ENCODE data around the gene EIF1AX. TPM values are rescaled to one million over a fixed set of nuclear protein-coding genes. Genes with fewer than 3 reads are reported as not detected.

Gene EIF1AX
- total RNA-seq, 1 experiment from 2014 or later, result 67.6 TPM

GRCh38 chrX:20173856-20174255 lies 32.2 kb upstream of the EIF1AX start:
- Histone ChIP-seq H3K9me3 (ENCODE audit: control insufficient read depth, insufficient read depth, low read depth, low read length) (no peaks in the 10 kb centered on the region), H3K27me3 (ENCODE audit: control insufficient read depth, insufficient read depth, low read length) (no peaks in the 10 kb centered on the region), H3K4me3 (ENCODE audit: low read depth in 2 of 2, low read length in 2 of 2) (no peak overlapping the region), H3K27ac (ENCODE audit: low read length) (no peak overlapping the region), H3K36me3 (ENCODE audit: control insufficient read depth, insufficient read depth, low read length) (peaks cover 3% of the 10 kb centered on the region), H3K4me1 (ENCODE audit: control insufficient read depth, insufficient read depth, low read length) (no peaks in the 10 kb centered on the region)
- intact Hi-C loops (cut with micrococcal nuclease; ENCODE audit: unreplicated experiment) (no loop called here), in situ Hi-C loops (cut with HindIII; ENCODE audit: low pct_unique_long_range_greater_than_20kb, low sequenced_read_pairs) (no loop called here)
- BruUV-seq (replicated peaks), result no TSS peak
- TF ChIP-seq, protein P1, sequence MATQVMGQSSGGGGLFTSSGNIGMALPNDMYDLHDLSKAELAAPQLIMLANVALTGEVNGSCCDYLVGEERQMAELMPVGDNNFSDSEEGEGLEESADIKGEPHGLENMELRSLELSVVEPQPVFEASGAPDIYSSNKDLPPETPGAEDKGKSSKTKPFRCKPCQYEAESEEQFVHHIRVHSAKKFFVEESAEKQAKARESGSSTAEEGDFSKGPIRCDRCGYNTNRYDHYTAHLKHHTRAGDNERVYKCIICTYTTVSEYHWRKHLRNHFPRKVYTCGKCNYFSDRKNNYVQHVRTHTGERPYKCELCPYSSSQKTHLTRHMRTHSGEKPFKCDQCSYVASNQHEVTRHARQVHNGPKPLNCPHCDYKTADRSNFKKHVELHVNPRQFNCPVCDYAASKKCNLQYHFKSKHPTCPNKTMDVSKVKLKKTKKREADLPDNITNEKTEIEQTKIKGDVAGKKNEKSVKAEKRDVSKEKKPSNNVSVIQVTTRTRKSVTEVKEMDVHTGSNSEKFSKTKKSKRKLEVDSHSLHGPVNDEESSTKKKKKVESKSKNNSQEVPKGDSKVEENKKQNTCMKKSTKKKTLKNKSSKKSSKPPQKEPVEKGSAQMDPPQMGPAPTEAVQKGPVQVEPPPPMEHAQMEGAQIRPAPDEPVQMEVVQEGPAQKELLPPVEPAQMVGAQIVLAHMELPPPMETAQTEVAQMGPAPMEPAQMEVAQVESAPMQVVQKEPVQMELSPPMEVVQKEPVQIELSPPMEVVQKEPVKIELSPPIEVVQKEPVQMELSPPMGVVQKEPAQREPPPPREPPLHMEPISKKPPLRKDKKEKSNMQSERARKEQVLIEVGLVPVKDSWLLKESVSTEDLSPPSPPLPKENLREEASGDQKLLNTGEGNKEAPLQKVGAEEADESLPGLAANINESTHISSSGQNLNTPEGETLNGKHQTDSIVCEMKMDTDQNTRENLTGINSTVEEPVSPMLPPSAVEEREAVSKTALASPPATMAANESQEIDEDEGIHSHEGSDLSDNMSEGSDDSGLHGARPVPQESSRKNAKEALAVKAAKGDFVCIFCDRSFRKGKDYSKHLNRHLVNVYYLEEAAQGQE (IDR thresholded peaks at IDR 0.05; ENCODE audit: insufficient read depth in 1 of 2, low read depth in 2 of 2, low read length in 1 of 2), result no peak
- TF ChIP-seq POLR2AphosphoS5 (IDR thresholded peaks at IDR 0.05; ENCODE audit: low read depth, low read length) (no peak), TCF7L2 (IDR thresholded peaks at IDR 0.05; ENCODE audit: low read depth, low read length) (no peak), SIN3A (IDR thresholded peaks at IDR 0.05; ENCODE audit: borderline replicate concordance, insufficient read depth, low read depth, low read length) (no peak)
- TF ChIP-seq, protein P2, sequence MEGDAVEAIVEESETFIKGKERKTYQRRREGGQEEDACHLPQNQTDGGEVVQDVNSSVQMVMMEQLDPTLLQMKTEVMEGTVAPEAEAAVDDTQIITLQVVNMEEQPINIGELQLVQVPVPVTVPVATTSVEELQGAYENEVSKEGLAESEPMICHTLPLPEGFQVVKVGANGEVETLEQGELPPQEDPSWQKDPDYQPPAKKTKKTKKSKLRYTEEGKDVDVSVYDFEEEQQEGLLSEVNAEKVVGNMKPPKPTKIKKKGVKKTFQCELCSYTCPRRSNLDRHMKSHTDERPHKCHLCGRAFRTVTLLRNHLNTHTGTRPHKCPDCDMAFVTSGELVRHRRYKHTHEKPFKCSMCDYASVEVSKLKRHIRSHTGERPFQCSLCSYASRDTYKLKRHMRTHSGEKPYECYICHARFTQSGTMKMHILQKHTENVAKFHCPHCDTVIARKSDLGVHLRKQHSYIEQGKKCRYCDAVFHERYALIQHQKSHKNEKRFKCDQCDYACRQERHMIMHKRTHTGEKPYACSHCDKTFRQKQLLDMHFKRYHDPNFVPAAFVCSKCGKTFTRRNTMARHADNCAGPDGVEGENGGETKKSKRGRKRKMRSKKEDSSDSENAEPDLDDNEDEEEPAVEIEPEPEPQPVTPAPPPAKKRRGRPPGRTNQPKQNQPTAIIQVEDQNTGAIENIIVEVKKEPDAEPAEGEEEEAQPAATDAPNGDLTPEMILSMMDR (IDR thresholded peaks at IDR 0.05), result no peak
- ChIA-PET CTCF (no interaction called here), POLR2A (no interaction called here)
- no peak for DNase-seq (ENCODE audit: low read depth, low spot score)
- no peak for ATAC-seq

DNA sequence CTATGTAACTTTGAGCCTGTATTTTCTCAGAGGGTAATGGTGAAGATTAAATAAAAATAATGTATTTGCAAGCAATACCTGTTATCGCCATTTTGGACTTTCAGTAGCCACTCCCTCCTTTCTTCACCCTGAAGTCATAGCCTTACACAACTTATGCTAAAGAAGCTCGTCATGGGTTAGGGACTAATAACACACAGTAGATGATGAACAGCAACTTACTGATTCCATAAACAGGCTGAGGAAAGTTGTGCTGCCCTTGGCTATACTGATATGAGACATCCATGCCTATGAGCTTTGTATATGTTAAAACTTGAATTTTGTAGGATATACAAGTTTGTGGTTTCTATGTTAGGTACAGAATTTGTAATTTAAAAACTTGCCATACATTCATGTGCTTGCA lies 31.7 kb upstream of the EIF1AX start:
- Histone ChIP-seq H3K9me3 (ENCODE audit: control insufficient read depth, insufficient read depth, low read depth, low read length) (no peaks in the 10 kb centered on the region), H3K27me3 (ENCODE audit: control insufficient read depth, insufficient read depth, low read length) (no peaks in the 10 kb centered on the region), H3K27ac (ENCODE audit: low read length) (no peak overlapping the region), H3K4me1 (ENCODE audit: control insufficient read depth, insufficient read depth, low read length) (no peaks in the 10 kb centered on the region), H3K36me3 (ENCODE audit: control insufficient read depth, insufficient read depth, low read length) (peaks cover 3% of the 10 kb centered on the region), H3K4me3 (ENCODE audit: low read depth in 2 of 2, low read length in 2 of 2) (no peak overlapping the region)
- ATAC-seq, result no peak
- in situ Hi-C loops (cut with HindIII; ENCODE audit: low pct_unique_long_range_greater_than_20kb, low sequenced_read_pairs) (no loop called here), intact Hi-C loops (cut with micrococcal nuclease; ENCODE audit: unreplicated experiment) (no loop called here)
- no peak for DNase-seq (ENCODE audit: low read depth, low spot score)
- TF ChIP-seq, protein P1 (IDR thresholded peaks at IDR 0.05; ENCODE audit: insufficient read depth in 1 of 2, low read depth in 2 of 2, low read length in 1 of 2), result no peak
- TF ChIP-seq POLR2AphosphoS5 (IDR thresholded peaks at IDR 0.05; ENCODE audit: low read depth, low read length), result no peak
- no peak for TF ChIP-seq SIN3A (IDR thresholded peaks at IDR 0.05; ENCODE audit: borderline replicate concordance, insufficient read depth, low read depth, low read length)
- TF ChIP-seq, protein P2 (IDR thresholded peaks at IDR 0.05), result no peak
- TF ChIP-seq TCF7L2 (IDR thresholded peaks at IDR 0.05; ENCODE audit: low read depth, low read length), result no peak
- ChIA-PET CTCF (no interaction called here), POLR2A (no interaction called here)
- BruUV-seq (replicated peaks), result no TSS peak

Measured in Panc1 (cell line).